HCT116 (cell line): Measurements from ENCODE around the gene SLC22A4. TPM values are rescaled to one million over a fixed set of nuclear protein-coding genes. Genes with fewer than 3 reads are reported as not detected.

Experiments used
- ATAC-seq: fragments of 200-7000 bp; cut with Tn5 transposase; 2 replicates; pipeline ENCODE4 v1.9.1; 2020; ENCODE audit warnings: mild to moderate bottlenecking, moderate library complexity
- BruUV-seq: library from RNA; stranded (reverse); fragments of 400-500 nt; replicated peaks from 2 replicates; lab custom pipeline; 2021; lab: Mats Ljungman, UMichigan
- CTCF ChIA-PET: fragments of 300-600 bp; sonication (Branson Sonifier 250); formaldehyde crosslinking; loops from one replicate; lab custom pipeline; 2021; ENCODE audit warnings: antibody characterized with exemption; lab: Charles Lee
- POLR2A ChIA-PET: fragments of 300-600, 350-600 bp; sonication (Branson Sonifier 250); formaldehyde crosslinking; loops from one replicate; lab custom pipeline; 2021; ENCODE audit warnings: antibody characterized with exemption; lab: Charles Lee
- RAD21 ChIA-PET, 2 experiments: fragments of 300-600 bp; sonication (Branson Sonifier 250); formaldehyde crosslinking; loops; one replicate each; lab custom pipeline; 2023; ENCODE audit warnings: low total read pairs in 2 of 2; ENCODE audit not compliant: uncharacterized antibody in 2 of 2, unreplicated experiment in 2 of 2, low non-redundant PET in 1 of 2; lab: Charles Lee
- DNase-seq: peaks from one replicate; pipeline ENCODE4 v3.0.0-alpha.2; 2010; ENCODE audit warnings: low read depth, low spot score
- H2AFZ ChIP-seq: fragments of 200-600 bp; shearing (Covaris generic), sonication (generic); 2 replicates; pipeline ENCODE4 v1.6.1; 2017; ENCODE audit warnings: low read depth, mixed run types, mixed read lengths, antibody characterized with exemption, low read length; ENCODE audit not compliant: poor library complexity, severe bottlenecking
- H3K27ac ChIP-seq: 2 replicates; pipeline ENCODE4 v1.5.1; 2012; ENCODE audit warnings: low read depth, low read length
- H3K27me3 ChIP-seq: fragments of 200-600 bp; sonication (generic); 2 replicates; pipeline ENCODE4 v1.6.1; 2016; ENCODE audit warnings: mixed run types, low read length, mixed read lengths; ENCODE audit not compliant: insufficient read depth
- H3K36me3 ChIP-seq, 2 experiments: fragments of 200-500 bp in 1 of 2; fragments of 200-600 bp in 1 of 2; sonication (Bioruptor generic) in 1 of 2; sonication (generic) in 1 of 2; 2 replicates each; pipeline versions ENCODE4 v1.5.1 to v1.6.1; 2014 to 2016; ENCODE audit warnings: low read length in 2 of 2, inconsistent platforms in 1 of 2, mixed read lengths in 1 of 2, mixed run types in 1 of 2; ENCODE audit not compliant: insufficient read depth in 2 of 2, control insufficient read depth in 1 of 2
- H3K4me1 ChIP-seq, 2 experiments: fragments of 200-600 bp in 1 of 2; sonication (generic) in 1 of 2; 2 replicates each; pipeline versions ENCODE4 v1.5.1 to v1.6.1; 2012 to 2017; ENCODE audit warnings: low read length in 2 of 2, inconsistent platforms in 1 of 2, mild to moderate bottlenecking in 1 of 2, mixed read lengths in 1 of 2, mixed run types in 1 of 2, moderate library complexity in 1 of 2; ENCODE audit not compliant: insufficient read depth in 2 of 2, control insufficient read depth in 1 of 2
- H3K4me2 ChIP-seq: fragments of 200-600 bp; sonication (generic); 2 replicates; pipeline ENCODE4 v1.6.1; 2017; ENCODE audit warnings: mixed run types, low read length, mixed read lengths
- H3K4me3 ChIP-seq, 2 experiments: fragments of 200-600 bp in 1 of 2; sonication (generic) in 1 of 2; replicated peaks in 1 of 2; 2 replicates each; pipeline ENCODE4 v1.5.1; 2011 to 2016; ENCODE audit warnings: low read length in 2 of 2, control low read depth in 1 of 2, low read depth in 1 of 2, mild to moderate bottlenecking in 1 of 2, mixed read lengths in 1 of 2, mixed run types in 1 of 2
- H3K79me2 ChIP-seq: fragments of 200-600 bp; sonication (generic); 2 replicates; pipeline ENCODE4 v1.6.1; 2017; ENCODE audit warnings: mild to moderate bottlenecking, mixed run types, low read length, moderate library complexity, mixed read lengths; ENCODE audit not compliant: insufficient read depth
- H3K9ac ChIP-seq: fragments of 200-600 bp; sonication (generic); 2 replicates; pipeline ENCODE4 v1.6.1; 2016; ENCODE audit warnings: low read length, mixed read lengths
- H3K9me2 ChIP-seq: fragments of 200-600 bp; sonication (generic), shearing (Covaris generic); 2 replicates; pipeline ENCODE4 v1.6.1; 2017; ENCODE audit warnings: mixed run types, mild to moderate bottlenecking, moderate library complexity; ENCODE audit not compliant: insufficient read depth
- H3K9me3 ChIP-seq, 2 experiments: fragments of 200-500 bp in 1 of 2; fragments of 200-600 bp in 1 of 2; sonication (Bioruptor generic) in 1 of 2; sonication (generic) in 1 of 2; 2 replicates each; pipeline ENCODE4 v1.6.1; 2014 to 2017; ENCODE audit warnings: low read length in 2 of 2, mixed read lengths in 2 of 2, inconsistent platforms in 1 of 2, low read depth in 1 of 2, mild to moderate bottlenecking in 1 of 2, mixed run types in 1 of 2, moderate library complexity in 1 of 2; ENCODE audit not compliant: control insufficient read depth in 1 of 2, insufficient read depth in 1 of 2
- H4K20me1 ChIP-seq: fragments of 200-600 bp; sonication (generic), shearing (Covaris generic); 2 replicates; pipeline ENCODE4 v1.6.1; 2017; ENCODE audit warnings: mixed run types, mild to moderate bottlenecking, moderate library complexity; ENCODE audit not compliant: insufficient read depth
- CEBPB ChIP-seq: IDR thresholded peaks from 2 replicates; pipeline ENCODE4 v1.6.1; 2012; ENCODE audit warnings: low read depth
- CTCF ChIP-seq, 3 experiments: fragments of 200-600 bp in 1 of 3; sonication (generic) in 1 of 3; IDR thresholded peaks in 2 of 3; conservative IDR thresholded peaks in 1 of 3; 2 replicates each; pipeline ENCODE4 v1.5.1; 2012 to 2017; ENCODE audit warnings: low read depth in 2 of 3, low read length in 2 of 3, antibody characterized with exemption in 1 of 3, borderline replicate concordance in 1 of 3, control low read depth in 1 of 3, mild to moderate bottlenecking in 1 of 3, mixed read lengths in 1 of 3, mixed run types in 1 of 3, moderate library complexity in 1 of 3; ENCODE audit not compliant: insufficient read depth in 1 of 3
- FOSL1 ChIP-seq: IDR thresholded peaks from 2 replicates; pipeline ENCODE4 v1.6.1; 2012; ENCODE audit warnings: low read depth
- JUND ChIP-seq: IDR thresholded peaks from 2 replicates; pipeline ENCODE4 v1.6.1; 2012
- SP1 ChIP-seq: IDR thresholded peaks from 2 replicates; pipeline ENCODE4 v1.6.1; 2012; ENCODE audit warnings: low read depth
- SRF ChIP-seq: IDR thresholded peaks from 2 replicates; pipeline ENCODE4 v1.6.1; 2012; ENCODE audit warnings: low read depth
- ZNF274 ChIP-seq: fragments of 200-500 bp; sonication (Bioruptor generic); IDR thresholded peaks from 2 replicates; pipeline ENCODE4 v1.6.1; 2014; ENCODE audit warnings: mild to moderate bottlenecking, low read depth, low read length, inconsistent platforms
- intact Hi-C: fragments of 100-400 bp; cut with micrococcal nuclease; formaldehyde crosslinking; loops from 2 replicates; pipeline ENCODE4 v1.10.0; 2022
- total RNA-seq: library from RNA; stranded (reverse); gene quantifications from one replicate; pipeline ENCODE4 v1.2.1, GENCODE V29; 2021; ENCODE audit not compliant: unreplicated experiment

SLC22A4 gene
- total RNA-seq, 1 experiment from 2014 or later = 0.59 TPM

DNA sequence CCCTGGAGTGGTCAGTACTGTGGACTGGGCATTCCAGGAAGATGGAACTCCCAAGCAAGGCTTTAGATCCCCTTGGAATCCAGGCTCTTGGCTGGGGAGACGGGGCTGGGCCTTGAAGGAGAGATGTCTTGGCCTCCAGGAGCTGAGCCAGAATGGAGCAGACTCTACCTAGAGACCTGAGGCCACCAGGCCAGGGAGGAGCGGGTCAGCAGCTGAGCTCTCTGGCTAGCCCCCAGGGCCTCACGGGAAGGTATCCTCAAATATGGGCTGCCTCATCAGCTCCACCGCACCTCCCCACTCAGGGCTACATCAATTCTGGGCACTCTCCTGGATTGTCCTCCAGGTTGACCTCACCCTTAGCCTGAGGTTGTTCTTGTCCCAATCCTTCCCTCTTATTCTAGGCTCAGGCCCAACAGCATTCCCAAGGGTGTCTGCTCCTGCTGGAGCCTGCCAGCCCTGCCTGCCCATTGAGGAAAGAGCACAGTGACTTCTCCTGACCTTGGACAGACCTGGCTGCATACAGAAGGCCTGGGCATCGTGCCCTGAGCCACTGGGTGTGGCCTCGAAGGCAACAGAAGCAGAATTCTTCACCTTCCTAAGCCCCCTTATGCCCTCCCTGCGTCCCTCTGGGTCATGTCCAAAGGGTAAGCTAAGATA lies 39.7 kb upstream of the SLC22A4 start:
- Histone ChIP-seq H2AFZ (no peak overlapping the region), H3K79me2 (no peaks in the 10 kb centered on the region), H3K4me3 (no peak overlapping the region), H3K9ac (no peak overlapping the region), H3K27me3 (no peaks in the 10 kb centered on the region), H3K4me2 (no peak overlapping the region), H3K36me3 (no peaks in the 10 kb centered on the region), H3K27ac (no peak overlapping the region), H3K9me2 (no peaks in the 10 kb centered on the region), H4K20me1 (no peaks in the 10 kb centered on the region), H3K4me1 (peaks cover 3 to 24% of the 10 kb centered on the region in 2 experiments), H3K9me3 (no peaks in the 10 kb centered on the region)
- DNase-seq = no peak
- ChIA-PET RAD21 (no interaction called here), CTCF (interaction anchor here (2.4 kb wide), 1 partner anchor 16 kb away, joined by 10 read pairs; no protein-coding TSS in a partner anchor), POLR2A (no interaction called here)
- intact Hi-C loops = no loop called here
- no peak for ATAC-seq
- no peak for TF ChIP-seq CEBPB
- no peak for TF ChIP-seq SRF
- TF ChIP-seq SP1 = no peak
- no peak for TF ChIP-seq JUND
- TF ChIP-seq FOSL1 = no peak
- BruUV-seq = no TSS peak

- no peaks in the 10 kb centered on the region for H3K9me3 ChIP-seq
- DNase-seq = no peak
- no peak overlapping the region for H3K9ac ChIP-seq
- BruUV-seq = no TSS peak
- H3K4me1 ChIP-seq = peaks cover 21 to 42% of the 10 kb centered on the region in 2 experiments
- no peaks in the 10 kb centered on the region for H3K27me3 ChIP-seq
- intact Hi-C loops = no loop called here
- no peak overlapping the region for H2AFZ ChIP-seq
- no peak overlapping the region for H3K27ac ChIP-seq
- TF ChIP-seq CEBPB = no peak
- TF ChIP-seq CTCF (IDR thresholded peaks at IDR 0.05 in 2 of 3, conservative IDR thresholded peaks at IDR 0.05 in 1 of 3; ENCODE audit: borderline replicate concordance in 1 of 3, insufficient read depth in 1 of 3, low read depth in 2 of 3, low read length in 2 of 3) = no peak
- no peak for TF ChIP-seq ZNF274
- TF ChIP-seq, all 23 proteins: peak for 0
- Histone ChIP-seq H4K20me1 (no peaks in the 10 kb centered on the region), H3K4me3 (no peak overlapping the region), H3K79me2 (no peaks in the 10 kb centered on the region), H3K36me3 (no peaks in the 10 kb centered on the region), H3K9me2 (no peaks in the 10 kb centered on the region), H3K4me2 (no peak overlapping the region)
- ChIA-PET RAD21 (no interaction called here), POLR2A (no interaction called here), CTCF (interaction anchor here (2.4 kb wide), 1 partner anchor 18 kb away, joined by 10 read pairs; no protein-coding TSS in a partner anchor)
- no peak for ATAC-seq
Measured at GRCh38 chr5:132256086-132256782, 38.0 kb upstream of the SLC22A4 start.
